Body of pancreas (tissue), 4 donors: ENCODE data around the gene NAPG.

Source experiments
- POLR2A ChIP-seq, 3 donors: fragments of 450-650 bp; IDR thresholded peaks; one replicate each; pipeline ENCODE4 v1.6.1; 2016; ENCODE audit warnings: antibody characterized with exemption in 3 of 3, mild to moderate bottlenecking in 2 of 3
- TF ChIP-seq, protein P1 (sequence below), 7 experiments: fragments of 450-650 bp in 4 of 7; fragments of 200-600 bp in 3 of 7; sonication (generic) in 3 of 7; IDR thresholded peaks; one replicate each; pipeline ENCODE4 v1.5.1; 2016 to 2019; ENCODE audit warnings: antibody characterized with exemption in 7 of 7

DNA sequence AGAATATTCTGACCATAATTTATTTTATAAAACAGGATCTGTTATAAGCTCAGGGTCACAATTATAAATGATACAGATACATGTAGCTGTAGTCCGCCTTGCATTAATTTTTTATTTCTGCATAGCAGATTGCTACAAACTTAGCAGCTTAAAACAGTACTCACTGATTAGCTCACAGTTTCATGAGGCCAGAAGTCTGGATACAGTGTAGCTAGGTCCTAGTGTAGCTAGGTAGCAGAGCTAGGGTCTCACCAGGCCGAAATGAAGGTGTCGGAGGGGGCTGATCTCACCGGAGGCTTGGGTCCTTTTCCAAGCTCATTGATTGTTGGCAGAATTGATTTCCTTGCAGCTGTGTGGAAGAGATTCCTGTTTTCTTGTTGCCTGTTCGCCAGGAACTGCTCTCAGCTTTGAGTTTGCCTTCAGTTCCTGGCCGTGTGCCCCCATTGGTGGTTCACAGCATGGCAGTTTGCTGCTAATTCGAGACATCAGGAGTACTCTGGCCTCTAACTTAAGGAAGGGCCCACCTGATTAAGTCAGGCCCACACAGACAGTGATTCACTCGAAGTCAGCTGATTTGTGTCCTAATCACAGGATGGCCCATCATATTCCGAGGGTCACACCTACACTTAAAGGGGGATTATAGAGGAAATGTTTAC is 18.4 kb downstream of the NAPG start:
- TF ChIP-seq, protein P1, sequence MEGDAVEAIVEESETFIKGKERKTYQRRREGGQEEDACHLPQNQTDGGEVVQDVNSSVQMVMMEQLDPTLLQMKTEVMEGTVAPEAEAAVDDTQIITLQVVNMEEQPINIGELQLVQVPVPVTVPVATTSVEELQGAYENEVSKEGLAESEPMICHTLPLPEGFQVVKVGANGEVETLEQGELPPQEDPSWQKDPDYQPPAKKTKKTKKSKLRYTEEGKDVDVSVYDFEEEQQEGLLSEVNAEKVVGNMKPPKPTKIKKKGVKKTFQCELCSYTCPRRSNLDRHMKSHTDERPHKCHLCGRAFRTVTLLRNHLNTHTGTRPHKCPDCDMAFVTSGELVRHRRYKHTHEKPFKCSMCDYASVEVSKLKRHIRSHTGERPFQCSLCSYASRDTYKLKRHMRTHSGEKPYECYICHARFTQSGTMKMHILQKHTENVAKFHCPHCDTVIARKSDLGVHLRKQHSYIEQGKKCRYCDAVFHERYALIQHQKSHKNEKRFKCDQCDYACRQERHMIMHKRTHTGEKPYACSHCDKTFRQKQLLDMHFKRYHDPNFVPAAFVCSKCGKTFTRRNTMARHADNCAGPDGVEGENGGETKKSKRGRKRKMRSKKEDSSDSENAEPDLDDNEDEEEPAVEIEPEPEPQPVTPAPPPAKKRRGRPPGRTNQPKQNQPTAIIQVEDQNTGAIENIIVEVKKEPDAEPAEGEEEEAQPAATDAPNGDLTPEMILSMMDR (IDR thresholded peaks at IDR 0.05) = no peak
- no peak for TF ChIP-seq POLR2A (IDR thresholded peaks at IDR 0.05)
